Esophagus muscularis mucosa (tissue), 3 donors: ENCODE data around the gene RUNX1.

Experiments used
- CTCF ChIP-seq, 3 experiments: fragments of 200-600 bp in 2 of 3; fragments of 450-650 bp in 1 of 3; sonication (generic) in 2 of 3; IDR thresholded peaks; one replicate each; pipeline ENCODE4 v1.5.1; 2017 to 2019; ENCODE audit warnings: antibody characterized with exemption in 3 of 3, mild to moderate bottlenecking in 2 of 3, moderate library complexity in 1 of 3
- POLR2A ChIP-seq: fragments of 450-650 bp; IDR thresholded peaks from one replicate; pipeline ENCODE4 v1.6.1; 2017; ENCODE audit warnings: antibody characterized with exemption, moderate library complexity, mild to moderate bottlenecking, low read depth

- no peak for TF ChIP-seq CTCF (IDR thresholded peaks at IDR 0.05)
- no peak for TF ChIP-seq POLR2A
Measured at GRCh38 chr21:35016517-35017188, 32.4 kb downstream of the RUNX1 start.
